ENCODE results near the gene LGMN. TPM values are rescaled to one million over a fixed set of nuclear protein-coding genes. Genes with fewer than 3 reads are reported as not detected.

Gene LGMN
- total RNA-seq, 2 donors from 2014 or later: 70.0 to 107 TPM

DNA sequence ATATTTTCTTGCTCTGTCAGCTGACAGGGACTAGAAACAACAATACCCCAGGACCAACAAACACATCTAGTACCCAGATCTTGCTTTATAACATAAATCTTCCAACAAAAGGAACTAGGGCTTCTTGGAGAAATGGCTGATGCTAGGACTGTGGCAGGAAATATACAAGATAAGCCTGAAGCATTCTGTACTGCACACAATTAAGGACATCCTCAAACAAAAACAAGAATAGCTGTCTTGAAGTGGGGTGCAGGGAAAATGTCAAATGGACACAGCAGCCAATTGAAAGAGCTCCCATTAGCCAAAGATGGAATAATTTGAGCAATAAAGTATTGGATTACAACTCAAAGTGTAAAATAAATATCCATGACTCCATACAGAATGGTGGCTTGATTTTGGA is 50.0 kb downstream of the LGMN start:
- no peaks in the 10 kb centered on the region for H3K9me3 ChIP-seq
- no peak overlapping the region for H3K9ac ChIP-seq (ENCODE audit: low read depth in 2 of 2, low read length in 2 of 2)
- no peaks in the 10 kb centered on the region for H3K27me3 ChIP-seq
- intact Hi-C loops (cut with DNase I): no loop called here
- no peak for DNase-seq
- no peak overlapping the region for H3K27ac ChIP-seq
- TF ChIP-seq, protein P1, sequence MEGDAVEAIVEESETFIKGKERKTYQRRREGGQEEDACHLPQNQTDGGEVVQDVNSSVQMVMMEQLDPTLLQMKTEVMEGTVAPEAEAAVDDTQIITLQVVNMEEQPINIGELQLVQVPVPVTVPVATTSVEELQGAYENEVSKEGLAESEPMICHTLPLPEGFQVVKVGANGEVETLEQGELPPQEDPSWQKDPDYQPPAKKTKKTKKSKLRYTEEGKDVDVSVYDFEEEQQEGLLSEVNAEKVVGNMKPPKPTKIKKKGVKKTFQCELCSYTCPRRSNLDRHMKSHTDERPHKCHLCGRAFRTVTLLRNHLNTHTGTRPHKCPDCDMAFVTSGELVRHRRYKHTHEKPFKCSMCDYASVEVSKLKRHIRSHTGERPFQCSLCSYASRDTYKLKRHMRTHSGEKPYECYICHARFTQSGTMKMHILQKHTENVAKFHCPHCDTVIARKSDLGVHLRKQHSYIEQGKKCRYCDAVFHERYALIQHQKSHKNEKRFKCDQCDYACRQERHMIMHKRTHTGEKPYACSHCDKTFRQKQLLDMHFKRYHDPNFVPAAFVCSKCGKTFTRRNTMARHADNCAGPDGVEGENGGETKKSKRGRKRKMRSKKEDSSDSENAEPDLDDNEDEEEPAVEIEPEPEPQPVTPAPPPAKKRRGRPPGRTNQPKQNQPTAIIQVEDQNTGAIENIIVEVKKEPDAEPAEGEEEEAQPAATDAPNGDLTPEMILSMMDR (IDR thresholded peaks at IDR 0.05): no peak
- no peak overlapping the region for H3K4me3 ChIP-seq
- no peaks in the 10 kb centered on the region for H3K4me1 ChIP-seq
- no peaks in the 10 kb centered on the region for H3K36me3 ChIP-seq

DNA sequence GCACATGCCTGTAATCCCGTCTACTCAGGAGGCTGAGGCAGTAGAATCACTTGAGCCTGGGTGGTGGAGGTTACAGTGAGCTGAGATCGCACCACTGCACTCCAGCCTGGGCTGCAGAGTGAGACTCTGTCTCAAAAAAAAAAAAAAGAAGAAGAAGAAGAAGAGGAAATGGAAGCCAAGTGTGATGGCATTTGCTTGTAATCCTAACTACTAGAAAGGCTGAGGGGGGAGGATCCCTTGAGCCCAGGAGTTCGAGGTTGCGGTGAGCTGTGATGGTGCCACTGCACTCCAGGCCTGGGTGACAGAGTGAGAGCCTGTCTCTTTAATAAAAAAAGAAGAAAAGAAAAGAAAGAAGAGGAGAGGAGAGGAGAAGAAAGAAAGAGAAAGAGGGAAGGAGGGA is 52.1 kb downstream of the LGMN start:
- TF ChIP-seq, protein P1 (IDR thresholded peaks at IDR 0.05): no peak
- Histone ChIP-seq H3K9ac (ENCODE audit: low read depth in 2 of 2, low read length in 2 of 2) (no peak overlapping the region), H3K27ac (no peak overlapping the region), H3K27me3 (no peaks in the 10 kb centered on the region), H3K4me3 (no peak overlapping the region), H3K4me1 (no peaks in the 10 kb centered on the region), H3K36me3 (no peaks in the 10 kb centered on the region), H3K9me3 (no peaks in the 10 kb centered on the region)
- no peak for DNase-seq
- intact Hi-C loops (cut with DNase I): no loop called here

DNA sequence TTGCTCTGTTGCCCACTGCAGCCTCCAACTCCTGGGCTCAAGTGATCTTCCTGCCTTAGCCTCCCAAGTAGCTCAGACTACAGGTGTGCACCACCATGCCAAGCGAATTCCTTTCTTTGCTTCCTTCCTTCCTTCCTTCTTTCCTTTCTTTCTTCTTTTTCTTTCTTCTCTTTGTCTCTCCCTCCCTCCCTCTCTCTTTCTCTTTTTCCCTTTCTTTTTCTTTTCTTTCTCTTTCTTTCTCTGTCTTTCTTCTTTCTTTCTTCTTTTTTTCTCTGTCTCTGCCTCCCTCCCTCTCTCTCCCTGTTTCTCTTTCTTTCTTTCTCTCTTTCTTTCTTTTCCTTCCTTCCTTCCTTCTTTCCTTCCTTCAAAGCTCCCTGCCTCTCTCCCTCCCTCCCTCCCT is 52.9 kb downstream of the LGMN start:
- H3K4me1 ChIP-seq: no peaks in the 10 kb centered on the region
- no peak for DNase-seq
- H3K4me3 ChIP-seq: no peak overlapping the region
- no peaks in the 10 kb centered on the region for H3K36me3 ChIP-seq
- H3K9ac ChIP-seq (ENCODE audit: low read depth in 2 of 2, low read length in 2 of 2): no peak overlapping the region
- intact Hi-C loops (cut with DNase I): no loop called here
- TF ChIP-seq, protein P1 (IDR thresholded peaks at IDR 0.05): no peak
- no peaks in the 10 kb centered on the region for H3K27me3 ChIP-seq
- no peaks in the 10 kb centered on the region for H3K9me3 ChIP-seq
- no peak overlapping the region for H3K27ac ChIP-seq

DNA sequence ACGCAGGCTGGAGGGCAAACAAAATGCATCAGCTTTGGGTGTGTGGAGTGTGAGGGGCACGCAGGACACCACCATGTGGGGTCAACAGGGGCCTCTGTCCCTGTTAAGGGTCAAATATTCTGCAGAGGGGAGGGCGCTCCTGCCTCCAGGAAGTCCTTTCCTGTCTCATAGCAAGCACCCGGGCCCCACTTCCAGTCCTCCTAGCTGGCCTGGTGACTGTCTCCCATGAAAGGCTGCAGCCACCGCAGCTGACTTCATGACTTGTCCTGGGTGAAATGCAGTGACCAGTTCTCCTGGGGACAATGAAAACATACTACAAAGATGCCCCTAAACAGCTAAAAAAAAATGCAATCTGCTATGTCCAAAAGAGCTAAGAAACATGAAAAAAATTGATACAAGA is 53.6 kb downstream of the LGMN start:
- intact Hi-C loops (cut with DNase I): no loop called here
- H3K9ac ChIP-seq (ENCODE audit: low read depth in 2 of 2, low read length in 2 of 2): no peak overlapping the region
- TF ChIP-seq, protein P1 (IDR thresholded peaks at IDR 0.05): no peak
- no peaks in the 10 kb centered on the region for H3K27me3 ChIP-seq
- H3K4me1 ChIP-seq: no peaks in the 10 kb centered on the region
- H3K4me3 ChIP-seq: no peak overlapping the region
- H3K36me3 ChIP-seq: no peaks in the 10 kb centered on the region
- DNase-seq: no peak
- no peak overlapping the region for H3K27ac ChIP-seq
- no peaks in the 10 kb centered on the region for H3K9me3 ChIP-seq

DNA sequence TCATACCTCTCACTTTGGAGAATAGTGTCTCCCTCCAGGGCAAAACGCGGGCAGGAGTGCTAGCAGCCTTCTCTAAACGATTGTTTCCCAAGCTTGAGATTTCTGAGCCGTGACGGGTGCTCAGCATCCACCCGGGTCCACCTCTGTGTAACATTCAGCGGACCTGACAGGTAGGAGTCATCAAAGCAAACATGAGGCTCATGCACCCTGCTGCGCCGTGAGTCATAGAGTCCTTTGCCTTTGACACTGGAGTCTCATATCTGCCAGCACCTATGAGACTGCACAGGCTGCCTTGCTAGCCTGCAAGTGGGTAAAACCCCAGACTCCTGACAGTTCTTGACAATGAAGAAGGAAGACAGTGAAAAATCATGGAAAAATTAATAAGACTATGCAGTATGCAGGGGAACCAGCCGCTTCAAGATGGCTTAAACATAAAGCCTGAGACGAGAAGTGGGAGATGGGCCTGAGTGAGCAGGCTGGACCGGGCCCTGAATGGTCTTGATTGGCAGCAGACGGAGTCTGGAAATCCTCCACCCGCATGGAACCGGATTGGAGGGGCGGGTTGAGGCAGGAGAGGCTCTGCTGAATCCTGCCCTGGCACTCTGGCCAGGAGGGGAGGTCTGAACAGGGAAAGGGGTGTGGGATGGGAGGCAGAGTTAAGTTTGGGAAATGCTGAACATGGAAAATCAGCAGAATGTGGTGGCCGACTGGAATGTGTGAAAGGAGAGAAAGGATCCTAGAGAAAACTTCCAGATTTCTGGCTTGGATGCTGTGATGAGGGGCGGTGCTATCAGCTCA is 54.2 kb downstream of the LGMN start:
- no peak for DNase-seq
- Histone ChIP-seq H3K27me3 (no peaks in the 10 kb centered on the region), H3K9me3 (no peaks in the 10 kb centered on the region), H3K36me3 (no peaks in the 10 kb centered on the region), H3K9ac (ENCODE audit: low read depth in 2 of 2, low read length in 2 of 2) (no peak overlapping the region), H3K27ac (no peak overlapping the region), H3K4me1 (no peaks in the 10 kb centered on the region), H3K4me3 (no peak overlapping the region)
- intact Hi-C loops (cut with DNase I): no loop called here
- TF ChIP-seq, protein P1 (IDR thresholded peaks at IDR 0.05): no peak
